HG03342 (cell line): ENCODE results near the gene GALR3.

ENCODE experiments used
- ATAC-seq: cut with Tn5 transposase; IDR thresholded peaks from one replicate; pipeline ENCODE4 v1.9.1; 2021; ENCODE audit warnings: mild to moderate bottlenecking, moderate library complexity; ENCODE audit not compliant: unreplicated experiment

Gene GALR3

GRCh38 chr22:37865510-37865909 is 42.3 kb downstream of the GALR3 start:
- ATAC-seq = no peak

GRCh38 chr22:37870273-37870672 is 47.1 kb downstream of the GALR3 start:
- no peak for ATAC-seq
